HFFc6 (cell line): ENCODE results near the gene GFPT2. TPM values are rescaled to one million over a fixed set of nuclear protein-coding genes. Genes with fewer than 3 reads are reported as not detected.

Experiments
- DNase-seq: peaks from one replicate; pipeline ENCODE4 v3.0.0-alpha.2; 2018
- H3K27ac Mint-ChIP-seq: 2 replicates; pipeline ENCODE4 v1.8.0; 2020; ENCODE audit warnings: mild to moderate bottlenecking, mixed read lengths
- H3K27me3 Mint-ChIP-seq: 2 replicates; pipeline ENCODE4 v1.8.0; 2021; ENCODE audit warnings: mild to moderate bottlenecking, moderate library complexity, mixed read lengths; ENCODE audit not compliant: insufficient read depth
- H3K36me3 Mint-ChIP-seq: 2 replicates; pipeline ENCODE4 v1.8.0; 2021; ENCODE audit warnings: low read depth, mixed read lengths
- H3K4me1 Mint-ChIP-seq: 2 replicates; pipeline ENCODE4 v1.8.0; 2020; ENCODE audit warnings: low read depth, mixed read lengths
- H3K4me3 Mint-ChIP-seq: 2 replicates; pipeline ENCODE4 v1.8.0; 2020; ENCODE audit warnings: mild to moderate bottlenecking, moderate library complexity, mixed read lengths
- H3K9me3 Mint-ChIP-seq: 2 replicates; pipeline ENCODE4 v1.8.0; 2020; ENCODE audit warnings: mild to moderate bottlenecking, mixed read lengths
- total RNA-seq, 6 experiments: library from RNA; stranded (reverse); fragmentation: NEBNext Ultra II Directional; extraction: Animal tissue kit (Norgen Biotek cat#: 25700); gene quantifications; 2 replicates in 1 of 6; 3 replicates in 5 of 6; pipeline ENCODE4 v1.2.3, GENCODE V29; 2021
- TF ChIP-seq, protein P1 (sequence below): fragments of 200-600 bp; sonication (generic); IDR thresholded peaks from 2 replicates; pipeline ENCODE4 v1.5.0; 2021; ENCODE audit warnings: antibody characterized with exemption, mild to moderate bottlenecking

Gene GFPT2
- total RNA-seq, 6 experiments from 2014 or later: 0.54 to 3.8 (median 1.1) TPM

DNA sequence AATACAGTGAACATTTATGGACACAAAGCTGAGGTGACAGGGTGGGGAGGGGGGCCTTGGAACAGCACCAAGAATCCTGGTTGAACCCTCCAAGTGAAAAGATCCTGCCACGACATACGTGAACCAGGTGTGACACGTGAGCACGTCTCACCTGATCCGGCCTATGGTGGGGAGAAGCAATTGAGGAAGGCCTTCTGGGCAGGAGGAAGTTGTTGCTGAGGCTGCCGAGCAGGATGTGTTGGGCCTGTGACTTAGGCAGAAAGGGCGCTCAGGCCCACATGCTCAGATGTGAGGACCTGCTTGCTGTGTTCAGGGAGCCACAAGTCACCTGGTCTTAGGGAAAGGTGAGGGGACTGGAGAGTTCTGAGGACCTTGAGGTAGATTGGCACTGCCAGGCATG lies 58.7 kb downstream of the GFPT2 start:
- no peak overlapping the region for H3K4me3 Mint-ChIP-seq
- peaks cover 5% of the 10 kb centered on the region; the same call in 1 of the 2 replicates for H3K36me3 Mint-ChIP-seq
- H3K27me3 Mint-ChIP-seq: peaks cover 2% of the 10 kb centered on the region
- no peaks in the 10 kb centered on the region for H3K9me3 Mint-ChIP-seq
- DNase-seq: no peak
- TF ChIP-seq, protein P1, sequence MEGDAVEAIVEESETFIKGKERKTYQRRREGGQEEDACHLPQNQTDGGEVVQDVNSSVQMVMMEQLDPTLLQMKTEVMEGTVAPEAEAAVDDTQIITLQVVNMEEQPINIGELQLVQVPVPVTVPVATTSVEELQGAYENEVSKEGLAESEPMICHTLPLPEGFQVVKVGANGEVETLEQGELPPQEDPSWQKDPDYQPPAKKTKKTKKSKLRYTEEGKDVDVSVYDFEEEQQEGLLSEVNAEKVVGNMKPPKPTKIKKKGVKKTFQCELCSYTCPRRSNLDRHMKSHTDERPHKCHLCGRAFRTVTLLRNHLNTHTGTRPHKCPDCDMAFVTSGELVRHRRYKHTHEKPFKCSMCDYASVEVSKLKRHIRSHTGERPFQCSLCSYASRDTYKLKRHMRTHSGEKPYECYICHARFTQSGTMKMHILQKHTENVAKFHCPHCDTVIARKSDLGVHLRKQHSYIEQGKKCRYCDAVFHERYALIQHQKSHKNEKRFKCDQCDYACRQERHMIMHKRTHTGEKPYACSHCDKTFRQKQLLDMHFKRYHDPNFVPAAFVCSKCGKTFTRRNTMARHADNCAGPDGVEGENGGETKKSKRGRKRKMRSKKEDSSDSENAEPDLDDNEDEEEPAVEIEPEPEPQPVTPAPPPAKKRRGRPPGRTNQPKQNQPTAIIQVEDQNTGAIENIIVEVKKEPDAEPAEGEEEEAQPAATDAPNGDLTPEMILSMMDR: no peak
- H3K27ac Mint-ChIP-seq: no peak overlapping the region
- H3K4me1 Mint-ChIP-seq: peaks cover 27% of the 10 kb centered on the region

DNA sequence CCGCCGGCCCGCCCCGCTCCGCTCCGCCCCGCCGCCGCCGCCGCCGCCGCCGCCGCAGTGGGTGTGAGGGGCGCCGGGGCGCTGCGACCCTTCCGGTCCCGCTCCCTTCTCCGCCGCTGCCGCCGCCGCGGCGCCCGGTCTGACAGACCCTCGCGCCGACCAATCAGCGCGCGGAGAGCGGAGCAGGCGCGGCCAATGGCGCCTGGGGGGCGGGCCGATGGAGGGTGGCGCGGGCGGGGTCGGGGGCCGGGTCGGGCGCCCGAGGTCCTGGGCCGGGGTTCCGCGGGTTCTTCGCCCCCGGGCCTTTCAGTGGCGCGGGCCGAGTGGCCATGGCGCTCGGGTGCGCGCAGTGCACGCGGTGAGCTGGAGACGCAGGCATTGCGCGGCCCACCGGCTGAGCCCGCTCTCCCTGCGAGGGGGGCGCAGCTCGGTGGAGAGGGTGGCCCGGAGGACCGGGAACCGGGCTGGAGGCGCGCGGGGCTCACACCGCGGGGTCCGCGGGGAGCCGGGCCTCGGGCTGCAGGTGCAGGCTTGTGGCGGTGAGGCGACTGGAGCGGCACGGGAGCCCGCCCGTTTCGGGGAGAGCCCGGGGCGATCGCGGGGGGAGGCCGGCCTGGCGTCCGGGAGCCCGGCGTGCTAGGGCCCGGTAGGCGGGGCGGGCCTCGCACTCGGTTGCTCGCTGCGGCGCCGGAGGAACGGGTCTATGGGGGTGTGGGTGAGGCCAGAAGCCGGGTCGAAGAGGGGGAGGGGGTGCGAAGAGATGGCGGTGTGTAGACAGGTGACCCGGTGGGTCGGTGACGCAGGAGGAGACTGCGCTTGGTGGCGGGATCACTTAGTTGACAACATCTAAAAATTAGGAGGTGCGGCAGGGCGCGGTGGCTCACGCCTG lies 60.9 kb downstream of the GFPT2 start, which contains the start of gene MAPK9:
MAPK9 (minus strand) TSS at position 141 of the 889 bp plus-strand sequence. CDS start 11,522 bp downstream, outside the sequence.
- TF ChIP-seq, protein P1: peak; percentile 18; the same call in 1 of the 2 replicates
- peak within 1 kb of the TSS; percentile 93 for H3K4me3 Mint-ChIP-seq
- peaks cover 15% of the 10 kb centered on the region for H3K36me3 Mint-ChIP-seq
- H3K9me3 Mint-ChIP-seq: no peaks in the 10 kb centered on the region
- peaks cover 27% of the 10 kb centered on the region for H3K4me1 Mint-ChIP-seq
- H3K27ac Mint-ChIP-seq: peak within 1 kb of the TSS; percentile 71
- no peaks in the 10 kb centered on the region; the same call in 1 of the 2 replicates for H3K27me3 Mint-ChIP-seq
- peak; percentile 49 for DNase-seq

DNA sequence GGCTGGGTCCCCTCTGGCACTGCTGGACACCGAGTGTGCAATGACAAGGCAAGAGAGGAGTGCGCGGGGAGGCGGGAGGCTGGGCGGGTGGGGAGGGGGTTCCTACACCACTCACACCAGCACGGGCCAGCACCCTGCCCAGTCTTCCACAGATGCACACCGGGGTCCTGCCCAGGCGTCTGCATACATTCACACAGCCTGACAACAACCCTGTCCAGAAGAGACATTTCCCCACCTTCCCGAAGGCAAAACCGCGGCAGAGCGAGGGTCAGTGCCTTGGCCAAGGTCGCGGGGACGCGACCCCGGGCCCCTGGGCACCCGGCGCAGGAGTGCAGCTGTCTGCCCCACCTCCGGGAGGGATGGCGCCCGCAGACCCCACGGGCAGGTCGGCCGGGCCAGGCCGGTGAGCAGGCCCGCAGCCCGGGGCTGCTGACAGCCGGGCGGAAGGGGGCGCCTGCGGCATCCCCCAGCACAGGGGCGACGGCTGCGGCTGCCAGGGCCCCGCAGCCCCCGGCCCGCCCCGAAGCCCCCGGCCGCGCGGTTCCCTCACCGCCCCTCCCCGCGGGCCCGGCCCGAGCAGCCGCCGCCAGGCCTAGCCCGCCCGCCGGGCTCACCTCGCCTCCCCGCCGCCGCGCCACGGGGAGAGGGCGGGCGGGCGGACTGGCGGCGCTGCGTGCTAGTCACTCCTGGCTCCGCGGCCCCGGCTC lies 61.7 kb downstream of the GFPT2 start:
- DNase-seq: no peak
- Mint-ChIP-seq H3K4me1 (peaks cover 27% of the 10 kb centered on the region), H3K27me3 (no peaks in the 10 kb centered on the region; the same call in 1 of the 2 replicates), H3K4me3 (peak overlapping the region; percentile 93), H3K9me3 (no peaks in the 10 kb centered on the region), H3K36me3 (peaks cover 22% of the 10 kb centered on the region), H3K27ac (peak overlapping the region; percentile 70)
- TF ChIP-seq, protein P1: peak; percentile 33; the same call in 1 of the 2 replicates

DNA sequence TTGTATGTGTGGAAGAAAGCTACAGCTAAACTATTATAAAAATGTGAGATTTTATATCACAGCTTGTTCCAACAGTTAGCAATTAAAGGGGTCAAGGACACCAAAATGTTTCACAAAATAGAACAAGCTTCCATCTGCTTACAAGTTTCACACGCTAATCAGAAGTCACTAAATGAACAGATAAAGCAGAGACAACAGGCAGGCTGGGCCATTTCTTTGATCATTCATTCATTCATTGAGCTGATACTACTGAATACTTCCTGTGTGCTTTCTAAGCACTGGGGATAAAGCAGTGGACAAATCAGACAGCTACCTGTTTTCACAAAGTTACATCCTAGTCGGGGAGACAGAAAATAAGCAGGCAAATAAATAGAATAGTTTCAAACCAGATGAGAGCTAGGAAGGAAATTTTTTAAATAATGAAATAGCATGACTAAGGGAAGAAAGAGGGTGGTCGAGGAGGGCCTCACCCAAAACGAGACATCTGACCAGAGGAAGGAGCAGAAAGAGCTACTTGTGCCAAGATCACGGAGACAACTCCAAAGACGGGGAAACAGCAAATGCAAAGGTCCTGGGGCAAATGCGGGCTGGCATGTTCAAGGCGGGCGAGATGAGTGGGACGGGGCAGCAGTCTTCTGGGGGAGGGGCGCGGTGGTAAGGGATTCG lies 62.4 kb downstream of the GFPT2 start:
- DNase-seq: no peak
- no peaks in the 10 kb centered on the region; the same call in 1 of the 2 replicates for H3K27me3 Mint-ChIP-seq
- TF ChIP-seq, protein P1: no peak
- no peaks in the 10 kb centered on the region for H3K9me3 Mint-ChIP-seq
- H3K27ac Mint-ChIP-seq: peak overlapping the region; percentile 70
- peaks cover 24% of the 10 kb centered on the region for H3K36me3 Mint-ChIP-seq
- H3K4me3 Mint-ChIP-seq: peak overlapping the region; percentile 93
- peaks cover 27% of the 10 kb centered on the region for H3K4me1 Mint-ChIP-seq

DNA sequence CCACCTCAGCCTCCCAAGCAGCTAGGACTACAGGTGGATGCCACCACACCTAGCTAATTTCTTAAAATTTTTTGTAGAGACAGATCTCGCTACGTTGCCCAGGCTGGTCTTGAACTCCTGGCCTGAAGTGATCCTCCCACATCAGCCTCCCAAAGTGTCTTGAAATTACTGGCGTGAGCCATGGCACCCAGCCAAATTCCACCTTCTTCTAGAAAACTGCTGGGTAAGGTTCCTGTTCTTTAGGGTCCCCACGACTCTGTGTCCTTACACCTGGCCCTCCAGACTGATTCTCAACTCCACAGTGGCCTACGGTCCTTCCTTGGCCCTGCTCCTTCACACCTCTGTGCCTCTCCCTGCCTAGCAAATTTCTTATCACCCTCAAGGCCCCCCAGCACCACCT lies 63.2 kb downstream of the GFPT2 start:
- peaks cover 27% of the 10 kb centered on the region for H3K4me1 Mint-ChIP-seq
- no peak overlapping the region for H3K27ac Mint-ChIP-seq
- TF ChIP-seq, protein P1: no peak
- peak overlapping the region; percentile 93 for H3K4me3 Mint-ChIP-seq
- H3K9me3 Mint-ChIP-seq: no peaks in the 10 kb centered on the region
- no peak for DNase-seq
- peaks cover 30% of the 10 kb centered on the region for H3K36me3 Mint-ChIP-seq
- no peaks in the 10 kb centered on the region; the same call in 1 of the 2 replicates for H3K27me3 Mint-ChIP-seq
